ENCODE results near the gene MATK.

Gene MATK

DNA sequence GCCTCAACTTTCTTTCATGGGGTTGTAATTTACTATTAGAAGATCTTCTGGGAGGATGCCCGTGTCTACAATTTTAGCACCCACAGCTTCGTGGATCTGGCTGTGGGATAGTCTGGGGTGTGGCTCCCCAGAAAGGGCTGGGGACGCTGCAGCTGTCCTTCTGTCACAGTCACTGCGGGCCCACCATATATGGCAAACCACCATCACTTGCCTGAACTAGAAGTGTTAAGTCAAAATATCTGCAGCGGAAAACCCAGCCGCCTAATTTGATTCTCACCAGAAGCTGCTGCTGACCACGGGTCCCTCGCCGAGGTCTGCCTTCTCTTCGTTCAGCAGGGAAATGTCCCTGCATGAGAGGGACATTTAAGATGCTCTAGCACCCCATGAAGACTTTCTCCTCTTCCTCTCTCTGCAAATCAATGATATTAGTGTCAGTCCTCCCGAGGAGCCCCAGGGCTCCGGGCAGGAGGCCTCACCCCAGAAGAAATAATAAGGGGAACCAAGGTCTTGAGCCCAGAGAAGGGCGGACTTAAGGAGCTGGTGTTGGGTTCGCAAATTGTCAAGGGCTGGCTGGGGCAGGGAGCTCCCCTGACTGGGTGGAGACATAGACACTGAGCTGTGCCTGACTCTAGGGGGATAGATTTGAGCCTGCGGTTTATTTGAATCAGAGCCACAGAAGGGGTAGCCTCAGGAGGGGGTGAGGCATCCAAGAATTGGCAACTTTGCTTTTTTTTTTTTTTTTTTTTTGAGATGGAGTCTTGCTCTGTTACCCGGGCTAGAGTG is 3.0 kb upstream of the MATK start:
- no peak for DNase-seq

DNA sequence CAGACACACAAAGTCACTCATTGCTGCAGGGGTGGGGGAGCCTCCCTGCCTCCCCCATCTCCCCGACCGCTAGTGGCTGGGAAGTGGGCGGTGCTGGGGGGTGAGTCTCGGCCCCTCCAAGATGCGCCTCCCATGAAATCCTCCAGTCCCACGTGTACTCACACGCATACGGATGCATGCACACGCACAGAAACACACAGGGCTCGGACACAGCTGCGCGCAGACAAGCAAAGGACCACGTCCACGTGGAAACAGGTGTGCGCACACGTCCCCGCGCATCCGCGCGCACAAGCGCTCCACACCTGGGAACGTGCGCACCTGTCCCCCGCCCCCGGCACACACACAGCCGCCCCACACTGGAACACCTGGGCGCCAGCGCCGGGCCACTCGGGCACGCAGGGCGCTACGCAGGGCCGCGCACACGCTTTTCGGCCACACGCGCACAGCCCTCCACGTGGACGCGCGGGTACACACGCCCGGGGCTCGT is 687 bp downstream of the MATK start:
- no peak for DNase-seq

DNA sequence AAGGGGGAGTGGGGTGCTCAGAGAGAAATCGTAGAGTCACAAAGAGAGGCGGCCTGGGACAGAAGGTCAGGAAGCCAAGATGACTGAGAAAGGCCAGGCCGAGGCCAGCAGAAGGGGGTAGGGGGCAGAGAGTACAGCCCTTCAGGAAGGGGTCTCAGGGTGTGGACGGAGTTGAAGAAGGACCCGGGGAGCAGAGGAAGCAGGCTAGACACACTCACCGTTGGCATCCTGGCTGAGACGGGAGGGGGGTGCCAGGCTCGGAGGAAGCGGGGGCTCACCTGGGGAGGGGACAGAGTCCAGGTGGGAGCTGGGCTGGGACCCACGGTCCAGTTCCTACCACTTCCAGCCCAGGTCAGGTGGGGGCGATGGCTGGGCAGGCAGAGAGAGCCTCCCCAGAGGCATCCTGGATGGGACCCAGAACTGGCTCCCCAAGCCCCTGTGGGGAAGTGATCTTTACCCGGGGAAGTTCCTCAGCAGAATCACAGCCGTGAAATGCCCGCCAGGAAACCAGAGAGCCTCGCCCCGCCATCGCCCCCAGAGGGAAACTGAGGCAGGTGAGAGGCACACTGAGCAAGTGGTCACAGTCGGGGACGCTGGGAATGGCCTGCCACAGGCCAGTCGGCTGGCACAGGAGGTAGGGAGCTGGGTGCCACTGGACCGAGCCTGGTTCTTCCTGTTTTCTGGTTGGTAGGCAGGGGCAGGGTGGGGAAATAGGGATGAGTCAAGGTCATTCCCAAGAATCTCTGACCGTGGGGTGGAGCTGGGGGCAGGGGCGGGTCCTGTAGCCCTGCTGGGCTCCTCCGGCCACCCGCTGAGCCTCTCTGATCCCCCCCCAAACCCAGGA is 1.4 kb downstream of the MATK start:
- DNase-seq = no peak

DNA sequence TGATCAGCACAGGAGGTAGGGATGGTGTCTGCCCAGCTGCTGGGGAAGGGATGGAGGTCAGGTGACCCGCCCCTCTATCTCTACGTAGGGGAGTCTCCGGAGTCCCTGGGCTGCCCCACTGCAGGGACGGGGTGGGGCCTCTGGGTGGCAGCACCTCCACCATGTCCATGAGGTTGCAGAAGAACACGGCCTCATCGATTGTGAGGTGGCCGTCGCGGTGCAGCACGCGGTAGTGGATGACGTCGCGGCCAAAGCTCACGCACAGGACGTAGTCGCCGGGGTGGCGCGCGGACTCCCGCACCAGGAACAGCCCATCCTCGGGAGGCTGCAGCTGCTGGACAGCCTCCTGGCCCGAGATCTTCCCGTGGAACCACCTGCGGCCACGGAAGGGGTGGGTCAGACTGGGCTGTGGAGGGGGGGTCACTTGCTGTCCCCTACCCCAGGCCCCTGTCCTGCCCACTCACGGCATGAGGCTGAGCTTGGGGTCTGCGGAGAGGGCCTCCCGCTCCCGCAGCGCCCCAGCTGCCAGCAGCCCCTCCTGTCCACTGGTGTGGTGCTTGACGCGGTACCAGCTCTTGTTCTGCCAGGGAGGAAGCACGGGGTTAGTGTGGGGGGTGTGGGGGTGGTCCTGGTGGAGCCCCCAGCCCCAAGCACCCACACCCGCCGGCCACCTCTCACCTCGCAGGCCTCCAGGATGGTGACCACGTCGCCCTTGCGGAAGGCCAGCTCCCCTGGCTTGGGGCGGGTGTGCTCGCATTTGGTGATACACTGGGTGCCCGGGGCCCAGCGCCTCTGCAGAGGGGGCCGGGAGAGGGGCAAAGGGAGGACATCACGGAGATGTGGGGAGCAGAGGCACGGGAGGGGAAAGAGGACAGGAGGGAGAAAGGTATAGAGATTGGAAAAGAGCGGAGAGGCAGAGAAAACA is 2.3 kb downstream of the MATK start:
- no peak for DNase-seq

DNA sequence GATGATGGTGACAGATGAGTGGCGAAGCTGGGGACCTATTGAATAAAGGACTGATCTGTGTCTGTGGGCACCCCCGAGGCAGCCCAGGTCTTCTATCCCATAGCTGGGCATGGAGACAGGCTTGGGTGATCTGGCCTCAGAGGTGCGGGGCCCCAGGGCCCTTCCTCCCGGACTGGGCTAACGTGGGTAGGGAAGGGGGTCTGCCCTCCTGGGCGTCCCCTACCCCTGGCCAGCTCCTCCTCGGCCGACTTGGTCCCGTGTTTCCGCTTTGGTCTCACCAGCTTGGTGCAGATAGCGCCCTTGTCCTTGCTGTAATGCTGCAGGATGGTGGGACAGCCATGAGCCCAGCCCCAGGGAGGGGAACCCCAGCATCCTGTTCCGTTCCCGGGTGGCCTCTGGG is 3.3 kb downstream of the MATK start:
- DNase-seq = no peak

DNA sequence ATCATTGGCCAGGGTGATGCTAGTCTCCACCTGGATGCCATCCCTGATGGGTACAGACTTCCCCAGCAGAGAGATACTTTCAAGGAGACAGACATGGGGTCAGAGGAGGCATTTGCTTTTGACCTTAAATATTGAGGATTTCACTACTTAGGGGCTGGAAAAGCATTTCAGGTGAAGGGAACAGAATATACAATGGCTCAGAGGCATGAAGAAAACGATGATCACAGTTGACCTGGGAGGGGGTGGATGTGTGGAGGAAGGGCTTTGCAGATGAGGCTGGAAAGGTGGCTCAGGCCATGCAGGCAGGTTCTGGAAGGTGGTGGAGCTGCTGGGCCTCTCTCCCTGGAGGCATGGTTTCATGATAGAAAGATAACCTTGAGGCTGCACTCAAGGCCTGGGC is 3.9 kb downstream of the MATK start:
- no peak for DNase-seq

DNA sequence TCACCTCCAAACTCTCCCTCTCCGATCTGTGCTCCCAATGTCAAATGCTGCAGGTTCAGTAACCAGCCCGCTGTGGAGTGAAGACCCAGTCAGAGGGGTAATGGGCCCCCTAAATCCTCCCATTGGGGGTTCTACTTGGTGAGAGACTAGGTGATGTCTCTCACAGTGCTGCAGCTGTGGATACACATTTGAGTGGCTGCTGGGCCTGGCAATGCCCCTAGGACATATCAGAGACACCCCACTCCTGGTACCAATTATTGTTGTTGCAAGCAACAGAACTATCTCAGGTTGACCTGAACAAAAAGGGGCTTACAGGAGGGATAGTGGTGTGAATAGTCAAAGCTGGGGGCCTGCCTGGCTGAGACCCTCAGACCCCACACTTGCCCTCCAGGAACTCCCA is 4.6 kb downstream of the MATK start:
- DNase-seq = no peak

DNA sequence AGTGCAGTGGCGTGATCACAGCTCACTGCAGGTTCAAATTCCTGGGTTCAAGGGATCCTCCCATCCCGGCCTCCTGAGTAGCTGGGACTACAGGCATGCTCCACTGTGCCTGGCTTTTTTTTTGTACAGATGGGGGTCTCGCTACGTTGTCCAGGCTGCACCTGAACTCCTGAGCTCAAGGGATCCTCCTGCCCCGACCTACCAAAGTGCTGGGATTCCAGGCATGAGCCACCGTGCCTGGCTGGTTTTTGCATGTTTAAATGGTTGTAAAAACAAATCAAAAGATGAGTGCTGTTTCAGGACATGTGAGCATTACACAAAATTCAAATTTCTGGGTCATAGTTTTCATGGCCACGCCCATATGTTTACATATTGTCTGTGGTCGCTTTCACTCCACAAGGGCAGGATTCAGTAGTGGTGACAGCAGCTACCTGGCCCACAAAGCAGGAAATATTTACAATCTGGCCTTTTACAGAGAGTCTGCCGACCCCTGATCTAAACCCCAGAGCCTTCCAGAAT is 5.3 kb downstream of the MATK start:
- DNase-seq = no peak

DNA sequence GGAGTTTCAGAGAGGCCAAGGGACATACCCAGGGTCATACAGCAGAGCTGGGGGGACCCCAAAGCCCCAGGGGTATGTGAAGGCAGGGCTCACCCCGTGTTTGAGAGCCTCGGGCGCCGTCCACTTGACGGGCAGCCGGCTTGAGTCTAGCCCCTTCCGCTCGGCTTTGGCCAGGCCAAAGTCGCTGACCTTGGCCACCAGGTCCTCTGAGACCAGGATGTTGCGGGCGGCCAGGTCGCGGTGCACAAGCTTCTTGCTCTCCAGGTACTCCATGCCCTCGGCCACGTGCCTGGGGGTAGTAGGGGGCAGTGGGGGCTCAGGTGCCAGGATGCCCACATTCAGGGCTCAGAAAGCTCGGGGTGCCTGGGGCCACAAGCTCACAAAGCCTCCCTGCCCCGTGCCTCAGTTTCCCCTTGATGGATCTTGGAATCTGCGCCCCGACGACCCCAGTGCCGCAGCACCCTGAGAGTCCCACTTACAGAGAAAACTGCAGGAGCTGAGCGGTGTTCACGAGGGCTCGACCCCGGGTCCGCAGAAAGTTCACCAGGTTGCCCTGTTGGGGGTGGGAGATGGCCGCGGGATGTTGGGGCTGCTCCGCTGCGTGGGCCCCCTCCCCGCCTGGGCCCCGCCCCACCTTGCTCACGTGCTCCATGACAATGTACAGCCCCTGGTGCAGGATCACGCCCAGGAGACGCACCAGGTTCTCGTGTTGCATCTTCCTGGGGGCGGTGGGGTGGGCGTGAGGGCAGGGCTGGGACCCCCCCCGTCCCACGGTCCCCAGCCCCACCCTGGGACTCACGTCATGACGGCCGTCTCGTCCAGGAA is 7.1 kb downstream of the MATK start:
- no peak for DNase-seq

DNA sequence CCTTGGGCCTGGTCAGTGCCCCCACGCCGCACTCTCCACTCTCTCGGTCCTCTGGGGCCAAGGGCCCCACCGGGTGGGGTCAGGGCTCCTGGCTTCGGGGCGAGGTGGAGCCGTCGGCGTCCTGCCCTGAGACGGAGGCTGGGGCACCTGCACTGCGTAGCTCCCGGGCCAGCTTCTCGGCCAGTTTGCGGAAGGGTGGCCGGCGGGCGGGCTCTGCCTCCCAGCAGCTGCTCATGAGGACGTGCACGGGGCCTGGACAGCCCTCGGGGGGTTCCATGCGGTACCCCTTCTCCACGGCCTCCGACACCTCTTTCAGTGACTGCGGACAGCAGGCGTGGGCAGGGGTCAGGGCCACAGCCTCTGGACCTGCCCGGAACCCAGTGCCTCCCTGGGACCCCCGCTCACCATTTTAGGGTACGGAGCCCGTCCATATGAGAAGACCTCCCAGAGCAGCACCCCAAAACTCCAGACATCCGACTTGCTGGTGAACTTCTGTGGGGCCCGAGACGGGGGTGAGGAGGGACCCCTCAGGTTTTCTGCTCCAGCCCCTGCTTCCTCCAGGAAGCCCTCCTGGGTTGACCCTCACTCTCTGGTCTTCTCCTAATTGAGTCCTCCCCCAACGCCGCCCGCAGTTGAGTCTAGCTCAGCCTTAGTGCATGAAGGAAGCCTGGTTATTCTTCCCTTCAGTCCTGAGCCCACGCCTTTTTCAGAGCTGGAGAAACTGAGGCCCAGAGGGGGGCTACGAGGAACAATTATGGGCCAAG is 7.9 kb downstream of the MATK start:
- no peak for DNase-seq

DNA sequence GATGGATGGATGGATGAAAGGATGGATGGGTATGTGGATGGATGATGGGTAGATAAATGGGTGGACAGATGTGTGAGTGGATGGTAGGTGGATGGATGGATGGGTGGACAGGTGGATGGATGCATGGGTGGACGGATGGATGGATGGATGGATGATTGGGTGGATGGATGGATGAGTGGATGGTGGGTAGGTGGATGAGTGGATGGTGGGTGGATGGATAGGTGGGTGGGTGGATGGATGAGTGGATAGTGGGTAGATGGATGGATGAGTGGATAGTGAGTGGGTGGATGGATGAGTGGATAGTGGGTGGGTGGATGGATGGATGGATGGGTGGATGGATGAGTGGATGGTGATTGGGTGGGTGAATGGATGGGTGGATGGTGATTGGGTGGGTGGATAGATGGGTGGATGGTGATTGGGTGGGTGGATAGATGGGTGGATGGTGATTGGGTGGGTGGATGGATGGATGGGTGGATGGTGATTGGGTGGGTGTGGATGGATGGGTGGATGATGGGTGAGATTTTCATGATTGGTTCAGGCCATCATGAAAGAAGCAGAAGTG is 9.6 kb downstream of the MATK start:
- DNase-seq = no peak

DNA sequence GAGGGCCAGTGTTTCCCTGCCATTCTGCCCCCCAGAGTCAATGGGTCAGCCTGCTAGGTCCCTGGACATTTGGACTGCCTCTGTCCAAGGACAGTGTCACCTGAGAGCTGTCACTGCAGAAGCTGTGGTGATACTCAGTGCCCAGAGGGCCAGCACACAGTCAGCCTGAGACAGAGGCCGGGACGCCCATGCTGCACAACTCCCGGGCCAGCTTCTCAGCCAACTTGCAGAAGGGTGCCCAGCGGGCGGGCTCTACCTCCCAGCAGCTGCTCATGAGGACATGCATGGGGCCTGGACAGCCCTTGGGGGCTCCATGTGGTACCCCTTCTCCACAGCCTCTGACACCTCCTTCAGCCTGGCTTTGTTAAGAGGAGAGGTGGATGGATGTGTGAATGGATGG is 10.3 kb downstream of the MATK start:
- DNase-seq = no peak

DNA sequence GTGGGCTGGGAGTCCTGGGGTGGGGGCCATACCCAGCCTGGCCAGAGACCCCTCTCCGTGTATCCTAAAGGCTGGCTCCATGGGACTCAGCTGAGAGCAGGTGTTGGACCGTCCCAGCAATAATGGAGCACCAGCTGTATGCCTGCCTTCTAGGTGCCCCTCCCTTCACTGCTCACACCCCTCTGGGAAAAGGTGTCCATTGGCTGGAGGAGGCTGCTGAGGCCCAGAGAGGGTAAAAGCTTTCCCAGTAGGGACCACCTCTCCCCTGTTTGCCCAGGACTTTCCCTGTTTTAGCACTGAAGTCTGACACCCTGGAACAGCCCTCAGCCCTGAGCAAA is 10.8 kb downstream of the MATK start:
- no peak for DNase-seq

DNA sequence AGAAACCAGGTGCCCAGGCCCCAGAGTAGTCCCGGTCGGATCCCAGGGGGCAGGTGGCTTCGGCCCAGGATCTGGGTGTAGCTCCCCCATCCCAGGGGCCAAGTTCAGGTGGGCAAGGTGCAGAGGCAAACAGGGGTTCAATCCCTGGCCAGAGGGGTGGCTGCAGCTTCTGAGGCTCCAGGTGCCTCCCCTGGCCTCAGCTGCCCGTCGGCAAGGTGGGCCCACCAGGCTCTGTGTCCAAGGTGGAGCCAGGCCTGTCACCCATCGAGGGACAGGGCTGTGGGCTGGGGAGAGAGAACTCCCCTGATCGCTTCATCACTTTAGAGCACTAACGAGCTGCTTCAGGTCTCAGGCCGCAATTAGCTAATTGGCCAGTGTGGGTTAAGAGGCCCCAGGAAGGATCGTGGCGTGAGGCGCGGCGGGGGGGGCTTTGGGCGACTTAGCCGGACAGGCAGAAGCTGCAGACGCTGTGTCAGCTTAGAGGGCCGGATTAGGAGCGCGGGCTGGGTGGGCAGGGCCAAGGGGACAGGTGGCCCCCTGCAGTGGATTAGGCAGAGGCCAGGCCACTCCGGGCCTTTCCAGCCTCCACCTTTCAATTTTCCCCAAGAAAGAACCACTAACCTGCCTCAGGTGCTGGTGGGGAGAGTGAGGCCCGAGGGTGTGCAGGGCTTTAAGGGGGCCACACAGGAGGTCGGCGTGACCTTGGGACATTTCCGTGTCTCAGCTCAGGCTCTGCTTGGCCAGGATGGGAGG is 11.4 kb downstream of the MATK start:
- DNase-seq = no peak

DNA sequence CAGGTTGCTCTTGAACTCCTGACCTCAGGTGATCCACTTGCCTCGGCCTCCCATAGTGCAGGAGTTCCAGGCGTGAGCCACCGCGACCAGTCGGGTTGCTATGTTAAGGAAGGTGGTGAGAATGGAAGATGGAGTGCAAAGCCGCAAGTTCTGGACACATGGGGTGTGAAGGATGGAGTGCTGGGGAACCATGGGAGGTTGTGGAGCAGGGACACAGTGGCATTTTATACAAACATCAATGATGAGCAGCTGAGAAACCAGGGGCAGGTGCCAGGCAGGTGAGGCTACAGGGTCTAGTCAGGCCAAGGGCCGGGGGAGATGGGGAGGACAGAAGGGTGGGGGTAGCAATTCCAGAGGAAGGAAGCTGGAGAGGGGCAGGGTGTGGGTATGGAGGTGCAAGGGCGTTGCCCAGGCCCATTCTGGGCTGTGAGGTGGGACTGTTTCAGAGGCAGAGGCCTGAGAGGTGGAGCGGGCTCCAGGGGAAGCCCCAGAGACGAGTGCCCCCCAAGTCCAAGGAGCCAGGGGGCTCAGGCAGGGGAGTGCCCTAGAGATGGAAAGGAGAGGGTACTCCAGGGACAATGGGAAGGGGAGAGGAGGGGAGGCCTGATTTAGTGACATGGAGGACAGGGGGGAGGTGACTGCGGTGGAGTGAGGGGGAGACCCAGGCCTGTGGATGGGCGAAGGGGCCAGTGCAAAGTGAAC is 12.2 kb downstream of the MATK start:
- DNase-seq = no peak

DNA sequence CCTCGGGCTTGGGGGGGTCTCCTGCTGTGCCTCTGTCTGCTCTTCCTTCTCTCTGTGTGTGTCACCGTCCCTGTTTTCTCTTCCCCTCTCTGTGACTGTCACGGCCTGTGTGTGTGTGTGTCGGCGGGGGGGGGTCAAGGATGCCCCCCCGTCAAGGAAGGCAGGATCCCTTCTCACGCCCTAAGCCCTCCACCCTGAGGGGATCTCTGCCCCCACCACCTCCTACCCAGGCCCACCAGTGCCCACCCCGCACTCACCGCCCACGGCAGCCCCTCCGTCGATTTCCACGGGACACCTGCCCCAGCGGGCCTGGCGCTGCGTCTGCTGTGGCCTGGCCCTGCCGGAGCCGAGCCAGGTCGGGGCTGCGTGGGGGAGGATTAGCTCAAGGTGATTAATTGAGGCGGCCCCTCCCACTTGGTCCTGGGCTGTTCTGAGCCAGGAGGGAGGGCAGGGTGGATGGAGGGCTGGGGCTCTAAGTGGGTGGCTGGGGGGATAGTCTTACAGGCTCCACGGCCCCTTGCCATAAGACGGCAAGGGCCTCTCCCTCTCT is 14.2 kb downstream of the MATK start, which contains the start of gene RAX2:
Gene RAX2, minus strand, starts transcription at position 323 of the 550 bp plus-strand sequence. CDS start 486 bp downstream, outside the sequence.
- DNase-seq = no peak

DNA sequence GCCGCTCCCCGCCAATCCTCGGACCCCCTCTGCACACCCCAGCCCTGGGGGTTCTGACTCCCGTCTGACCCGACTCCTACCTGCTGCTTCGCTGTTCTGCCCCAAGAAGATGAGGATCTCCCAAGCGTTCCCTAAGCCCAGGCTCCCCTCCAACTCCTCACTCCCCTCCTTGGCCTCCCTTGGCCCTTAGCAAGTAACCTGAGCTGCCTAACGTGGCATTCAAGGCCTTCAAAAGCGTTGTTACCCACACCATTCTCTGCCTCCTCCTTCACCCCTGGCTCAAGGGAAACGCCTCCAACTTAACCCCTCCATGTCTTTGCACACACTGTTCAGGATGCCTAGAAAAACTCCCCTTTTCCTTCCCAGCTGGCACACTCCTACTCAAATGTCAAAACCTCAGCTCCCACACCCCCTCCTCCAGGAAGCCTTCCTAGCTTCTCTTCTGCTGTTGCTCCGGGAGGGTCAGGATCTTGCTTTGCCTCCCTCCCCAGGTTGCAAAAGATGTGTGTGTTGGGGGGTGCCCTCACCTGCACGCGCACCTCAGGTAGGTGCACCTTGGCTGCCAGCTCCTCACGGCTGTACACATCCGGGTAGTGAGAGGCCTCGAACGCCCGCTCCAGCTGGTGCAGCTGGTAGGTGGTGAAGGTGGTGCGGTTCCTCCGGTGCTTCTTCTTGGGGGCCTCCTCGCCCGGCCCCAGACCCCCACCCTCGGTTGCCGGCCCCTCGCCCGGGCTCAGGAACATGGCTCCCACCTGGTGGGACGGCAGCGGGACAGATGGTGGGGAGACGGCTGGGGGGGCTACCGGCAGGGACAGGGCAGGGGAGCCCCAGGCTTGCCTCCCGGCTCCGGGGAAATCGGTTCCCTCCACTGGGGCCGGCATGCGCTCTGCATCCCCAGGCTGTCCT is 14.9 kb downstream of the MATK start:
- DNase-seq = no peak
